ENCODE results near the gene NT5DC1.

The NT5DC1 gene

DNA sequence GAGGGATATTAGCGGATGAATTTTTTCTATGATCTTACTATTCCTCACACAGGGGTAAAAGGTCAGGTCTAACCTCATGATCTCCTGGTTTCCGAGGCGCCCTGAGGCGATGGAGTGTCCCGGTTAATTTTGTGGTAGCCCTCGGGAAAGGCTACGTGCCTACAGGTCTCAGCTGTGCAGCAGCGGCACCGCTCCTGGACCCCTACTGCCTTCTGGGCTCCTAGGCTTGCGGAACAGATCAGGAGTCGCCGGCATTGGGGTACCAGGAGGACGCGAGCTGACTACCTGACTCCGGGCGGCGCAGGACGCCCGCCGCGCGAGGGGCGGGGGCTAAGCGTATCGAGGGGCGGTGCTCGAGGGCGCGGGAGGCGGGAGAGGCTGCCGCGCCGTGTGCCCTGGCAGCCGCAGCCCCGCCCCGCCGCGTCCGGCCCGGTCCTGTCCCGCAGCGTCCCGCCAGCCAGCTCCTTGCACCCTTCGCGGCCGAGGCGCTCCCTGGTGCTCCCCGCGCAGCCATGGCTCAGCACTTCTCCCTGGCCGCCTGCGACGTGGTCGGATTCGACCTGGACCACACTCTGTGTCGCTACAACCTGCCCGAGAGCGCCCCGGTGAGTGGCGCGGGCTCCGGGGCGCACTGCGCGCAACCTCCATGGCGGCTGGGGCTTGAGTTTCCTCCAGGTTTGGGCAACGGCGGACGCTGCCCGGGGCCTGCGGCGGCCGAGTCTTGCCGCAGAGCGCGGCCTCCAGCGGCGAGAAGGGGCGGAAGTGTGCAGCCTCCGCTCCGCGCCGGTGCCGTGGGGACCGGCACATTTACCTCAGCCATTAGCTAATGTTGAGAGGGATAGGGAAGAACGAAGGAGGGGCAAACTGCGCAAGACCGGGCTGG lies at the start of gene NT5DC1:
NT5DC1 (plus strand) TSS at position 435 of the 883 bp plus-strand sequence; CDS start at position 513, 78 bp downstream.
- DNase-seq, result peak; percentile 84

DNA sequence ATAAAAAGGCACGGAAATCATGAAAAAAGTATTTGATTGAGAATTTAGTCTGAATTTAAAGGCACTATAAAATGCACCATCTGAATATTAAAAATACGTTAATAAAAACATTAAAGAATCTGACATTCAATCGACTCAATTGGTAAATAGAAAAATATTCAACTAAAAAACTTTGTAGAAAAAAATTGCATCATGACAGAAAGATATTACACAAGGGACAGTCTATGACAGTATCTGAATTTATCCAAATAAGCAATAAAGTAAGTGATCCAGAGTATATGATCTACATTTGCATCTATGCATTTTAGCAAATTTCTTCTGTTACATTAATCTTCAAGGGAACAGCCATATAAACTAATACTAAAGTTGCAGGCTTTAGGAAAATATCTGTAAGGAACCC lies 49.4 kb upstream of the NT5DC1 start:
- no peak for DNase-seq

DNA sequence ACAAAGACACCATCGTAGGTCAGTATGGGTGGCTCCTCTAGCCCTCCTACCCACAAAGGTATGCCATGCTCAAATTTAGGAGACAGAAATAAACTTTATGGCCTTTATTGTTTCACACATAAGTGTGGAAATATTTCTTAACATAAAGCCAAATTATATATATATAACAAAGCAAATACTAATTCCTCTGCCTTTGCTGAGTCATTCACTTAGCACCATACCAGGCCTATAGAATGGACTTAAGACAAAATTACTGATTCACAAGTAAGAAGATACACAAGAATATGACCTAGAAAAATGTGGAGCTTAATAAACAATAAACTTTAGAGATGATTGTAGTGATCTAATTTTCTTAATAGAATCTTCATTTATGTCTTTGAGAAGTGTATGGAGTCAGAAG lies 45.1 kb upstream of the NT5DC1 start:
- DNase-seq, result no peak

DNA sequence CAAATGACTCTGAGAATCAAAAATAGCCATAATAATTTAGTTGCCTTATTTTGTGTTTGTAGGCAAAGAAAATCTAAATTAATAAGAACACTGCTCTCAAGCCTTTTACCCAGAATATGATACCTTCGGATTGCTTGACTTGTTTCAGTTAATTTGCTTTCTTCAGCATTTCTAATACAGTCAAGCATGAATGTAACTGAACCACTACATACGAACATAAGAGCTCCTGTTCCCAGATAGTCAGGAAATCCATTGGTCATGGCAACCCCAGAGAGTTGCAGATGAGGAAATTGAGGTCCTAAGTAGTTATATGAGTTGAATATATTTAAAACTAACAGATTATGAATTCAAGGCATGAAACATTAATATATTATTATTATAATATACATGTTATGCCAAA lies 42.9 kb upstream of the NT5DC1 start:
- DNase-seq, result no peak

DNA sequence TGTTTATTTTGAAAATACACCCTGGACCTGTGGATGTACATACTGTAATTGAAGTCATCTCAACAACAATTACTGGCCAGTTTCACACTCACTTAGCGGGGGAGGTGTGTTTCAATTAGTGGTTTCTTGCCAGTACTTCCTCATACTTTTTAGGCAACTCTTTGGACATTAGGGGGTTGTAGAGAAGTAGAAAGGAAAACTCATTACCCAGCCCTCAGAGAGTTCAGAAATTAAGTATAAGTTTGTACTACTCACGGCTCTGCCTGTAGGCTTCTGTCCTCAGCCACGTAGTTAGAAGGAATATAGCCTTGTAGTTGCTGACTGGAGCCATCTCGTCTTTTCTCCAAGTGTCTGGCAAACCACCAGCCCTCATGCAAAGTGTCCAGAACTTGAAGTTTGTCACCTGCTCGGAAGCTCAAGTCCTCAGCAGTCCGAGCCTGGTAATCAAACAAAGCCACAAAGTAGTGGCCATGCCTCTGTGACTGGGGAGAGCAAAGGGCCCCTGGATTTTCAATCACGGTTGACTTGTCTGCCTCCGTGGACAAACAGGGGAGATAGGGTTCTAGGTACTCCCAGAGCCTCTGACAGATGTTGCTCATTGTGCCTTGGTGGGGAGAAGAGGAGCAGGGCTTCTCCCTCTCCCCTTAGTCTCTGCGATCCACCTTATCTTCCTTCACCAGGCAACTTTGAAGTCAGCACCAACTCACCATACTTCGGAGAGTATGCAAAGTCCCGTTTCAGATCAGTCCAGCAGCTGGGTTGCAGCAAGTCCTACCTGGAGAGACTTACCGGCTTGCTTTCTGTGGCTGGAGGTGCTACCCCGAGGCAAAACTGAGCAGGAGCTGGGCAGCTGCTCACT lies 40.7 kb upstream of the NT5DC1 start:
- no peak for DNase-seq

DNA sequence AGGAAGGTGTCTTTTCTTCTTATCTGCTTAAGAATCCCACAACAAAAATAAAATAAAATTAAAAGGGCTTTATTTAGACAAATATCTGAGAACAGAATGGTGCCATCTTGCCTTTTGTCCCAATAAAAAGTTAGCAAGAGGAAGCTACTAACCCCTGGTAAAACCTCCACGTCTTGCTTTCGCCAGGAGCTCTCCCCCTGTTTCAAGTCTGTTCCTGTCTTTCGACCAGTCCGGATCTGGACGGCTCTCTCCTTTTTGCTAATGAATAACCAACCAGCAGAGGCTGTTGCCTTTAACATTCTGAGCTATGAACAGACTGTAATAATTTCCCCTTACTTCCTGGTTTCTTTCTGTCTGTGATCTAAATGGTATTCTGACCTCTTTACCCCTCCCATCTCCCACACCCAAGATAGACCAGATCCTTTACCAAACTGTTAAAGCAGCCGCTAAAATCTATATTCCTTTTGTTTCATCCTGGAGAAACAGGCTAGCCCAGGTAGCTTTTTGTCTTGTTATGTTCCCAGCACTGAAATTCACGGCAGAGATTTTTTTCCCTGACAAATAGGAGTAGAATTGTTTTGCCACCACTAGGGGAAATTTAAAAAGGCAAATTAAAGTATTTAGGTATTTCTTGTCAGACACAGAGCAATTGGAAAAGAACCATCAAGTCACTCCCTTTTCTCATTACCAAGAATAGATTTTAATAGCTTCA lies 39.9 kb upstream of the NT5DC1 start, which contains the start of gene FRK:
FRK (minus strand) TSS at position 320 of the 712 bp plus-strand sequence. CDS start 580 bp downstream, outside the sequence.
- DNase-seq, result no peak

DNA sequence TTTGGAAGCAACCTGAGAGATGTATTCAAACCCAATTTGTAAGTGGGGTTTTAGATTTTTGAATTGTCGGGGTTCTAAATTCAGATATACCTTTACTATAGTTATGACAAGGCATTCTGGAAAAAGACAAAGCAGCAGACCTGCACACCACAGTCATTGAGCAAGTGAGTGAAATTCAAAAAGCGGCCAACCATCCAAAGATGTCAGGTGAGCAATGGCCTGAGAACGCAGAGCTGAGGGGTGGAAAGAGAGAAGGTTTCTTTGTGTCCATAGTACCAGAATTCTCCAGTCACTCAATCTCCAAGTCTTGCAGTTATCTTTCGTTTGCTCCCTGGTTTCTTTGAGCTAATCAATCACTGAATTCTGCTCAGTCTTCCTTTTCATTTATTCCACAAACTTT lies 38.2 kb upstream of the NT5DC1 start:
- no peak for DNase-seq

DNA sequence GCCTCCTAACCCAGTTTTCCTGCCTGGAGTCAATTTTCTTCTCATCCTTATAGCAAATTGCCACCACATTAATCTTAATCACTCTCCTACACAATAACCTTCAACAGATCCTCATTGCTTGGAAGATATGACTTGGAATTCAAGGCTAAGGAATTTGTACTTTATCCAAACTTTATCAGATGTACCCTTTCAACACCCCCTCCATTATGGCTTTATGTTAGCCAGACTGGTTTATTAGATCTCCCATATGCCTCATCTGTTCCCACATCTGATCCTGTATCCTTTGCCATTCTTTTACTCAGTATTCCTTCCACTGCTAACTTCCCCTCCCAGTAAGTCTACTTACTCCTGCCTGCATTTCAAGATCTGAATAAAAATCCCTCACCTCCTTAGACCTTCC lies 36.0 kb upstream of the NT5DC1 start:
- DNase-seq, result no peak

DNA sequence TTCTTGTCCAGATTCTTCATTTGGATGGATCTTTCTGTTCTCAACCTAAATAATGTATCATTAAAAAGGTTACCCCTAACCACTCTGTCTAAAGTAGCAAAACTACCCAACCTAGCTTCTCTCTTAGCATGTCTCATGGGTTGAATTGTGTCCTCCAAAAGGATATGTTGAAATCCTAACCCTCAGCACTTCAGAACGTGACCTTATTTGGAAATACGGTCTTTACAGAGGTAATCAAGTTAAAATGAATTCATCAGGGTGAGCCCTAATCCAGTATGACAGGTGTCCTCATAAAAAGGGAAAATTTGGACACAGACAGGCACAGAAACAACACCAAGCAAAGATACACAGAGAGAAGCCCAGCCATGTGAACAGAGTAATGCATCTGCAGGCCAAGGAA lies 33.9 kb upstream of the NT5DC1 start:
- DNase-seq, result no peak

DNA sequence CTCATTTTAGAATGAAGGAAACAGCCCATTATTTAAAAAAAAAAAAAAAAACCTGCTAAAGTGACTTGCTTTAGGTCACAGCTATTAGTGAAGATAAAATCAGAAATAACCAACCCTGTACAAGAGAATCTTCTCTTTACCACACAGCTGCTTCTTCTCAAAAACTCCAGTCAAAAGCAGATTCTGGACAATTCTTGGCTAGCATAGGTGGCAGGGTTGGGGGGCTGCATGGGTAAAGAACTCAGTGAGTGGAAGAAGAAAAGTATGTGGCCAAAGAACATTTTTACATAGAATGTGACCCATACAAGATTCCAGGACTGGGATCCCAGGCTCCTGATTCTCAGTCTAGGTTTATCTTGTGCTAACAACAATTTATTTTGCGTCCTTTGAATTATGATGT lies 30.6 kb upstream of the NT5DC1 start:
- DNase-seq, result no peak

DNA sequence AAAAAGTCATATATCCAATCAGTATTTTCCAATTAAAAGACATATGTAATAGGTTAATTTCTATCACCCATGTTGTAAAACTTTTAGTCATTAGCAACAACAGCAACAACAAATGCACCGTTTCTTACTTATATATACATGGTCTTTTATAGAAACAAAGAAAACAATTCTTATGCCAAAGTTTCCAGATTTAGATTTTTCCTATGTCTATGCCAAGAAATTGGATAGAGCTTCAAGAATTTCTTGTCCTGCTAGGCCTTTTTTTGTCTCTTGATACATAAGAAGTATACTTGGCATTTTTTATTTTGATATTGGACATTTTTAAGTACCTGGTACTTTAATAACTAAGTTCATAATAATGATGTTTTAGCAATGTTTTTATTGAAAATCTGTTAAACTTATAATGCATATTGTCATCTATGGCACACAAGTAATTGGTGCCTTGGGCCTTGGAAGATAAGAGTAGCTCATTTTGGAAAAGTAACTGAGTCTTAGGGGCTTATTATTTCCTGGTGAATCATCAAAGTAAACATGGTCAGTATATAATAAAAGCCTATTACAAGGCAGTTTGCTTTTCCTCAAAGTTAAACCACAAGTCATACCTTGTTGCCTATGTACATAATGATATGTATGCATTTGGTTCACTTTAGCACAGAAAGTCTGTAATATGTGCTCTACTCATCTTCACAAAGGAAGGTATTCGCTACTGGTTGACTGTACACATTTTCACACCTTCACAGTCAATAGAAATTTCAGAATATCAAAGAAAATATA lies 29.9 kb upstream of the NT5DC1 start:
- no peak for DNase-seq

DNA sequence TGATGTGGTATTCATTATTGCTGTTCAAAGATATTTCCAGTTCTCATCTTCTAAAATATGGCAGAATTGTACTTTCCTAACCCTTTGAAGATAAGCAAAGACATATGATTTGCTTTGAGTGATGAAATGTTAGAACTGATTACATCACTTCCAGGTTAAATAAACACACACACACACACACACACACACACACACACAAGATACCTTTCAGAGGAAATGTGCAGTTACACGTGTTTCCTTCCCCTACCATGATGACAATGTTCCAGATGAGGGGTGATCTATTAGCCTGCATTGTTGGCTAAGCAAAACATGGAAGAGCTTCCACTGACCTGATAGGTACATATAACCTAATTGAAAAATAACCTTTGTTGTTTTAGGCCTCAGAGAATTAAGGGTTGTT lies 28.3 kb upstream of the NT5DC1 start:
- no peak for DNase-seq

DNA sequence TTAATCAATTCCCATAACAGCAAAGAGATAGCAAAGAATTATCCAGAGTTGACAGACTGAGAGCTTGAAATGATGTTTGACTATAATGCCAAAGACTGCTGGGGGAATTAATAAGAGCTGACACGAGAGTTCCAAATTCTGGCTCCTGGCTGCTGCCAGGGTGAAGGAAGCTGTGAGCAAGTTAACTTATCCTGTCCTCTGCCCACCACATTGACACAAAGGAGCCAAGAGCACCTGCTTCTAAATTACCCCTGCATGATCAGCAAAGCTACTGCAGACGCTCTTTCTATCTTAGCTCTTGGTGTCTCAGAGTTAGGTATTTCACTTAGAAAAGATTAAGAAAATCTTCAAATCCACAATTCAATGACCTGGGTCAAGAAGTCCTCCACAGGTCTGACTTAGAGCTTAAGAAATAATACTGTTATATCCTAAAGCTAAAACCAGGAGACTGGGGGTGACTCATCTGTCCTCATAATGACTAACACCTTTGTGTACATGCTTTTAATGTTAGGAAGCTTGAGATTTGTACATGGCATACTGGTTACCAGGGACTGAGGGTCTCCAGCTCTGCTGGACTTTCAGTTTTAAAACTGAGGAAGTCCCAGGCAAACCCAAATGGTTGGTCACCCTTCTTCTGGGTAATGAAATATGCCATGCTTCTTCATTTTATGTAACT lies 26.8 kb upstream of the NT5DC1 start:
- no peak for DNase-seq

DNA sequence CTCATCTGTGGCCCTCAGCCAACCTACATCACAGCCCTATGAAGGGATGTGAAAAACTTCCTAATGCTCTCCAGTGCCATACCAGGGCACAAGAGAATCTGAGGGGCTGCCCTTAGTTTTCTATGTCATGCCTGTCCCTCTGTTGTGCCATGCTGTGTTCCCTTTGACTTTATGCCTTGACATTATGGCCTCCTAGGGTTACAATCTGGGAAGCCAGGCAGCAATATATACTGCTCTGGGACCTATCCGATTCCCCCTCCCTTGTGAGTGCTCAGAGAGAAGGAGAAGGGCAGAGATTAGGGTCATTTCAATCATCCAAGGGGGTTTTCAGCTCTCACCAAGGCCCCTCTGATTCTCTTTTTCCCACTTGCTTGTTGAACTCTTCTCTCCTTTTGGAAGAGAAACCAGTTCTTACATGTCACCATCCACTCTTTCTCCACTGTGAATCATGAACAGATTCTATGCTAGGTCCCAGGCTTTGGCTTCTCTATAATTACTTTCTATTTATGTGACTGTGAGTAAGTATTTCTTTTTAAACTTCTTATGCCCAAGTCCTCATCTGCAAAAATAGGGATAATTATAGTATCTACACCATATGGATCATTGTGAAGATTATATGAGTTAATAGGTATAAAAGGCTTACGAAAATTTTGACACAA lies 25.8 kb upstream of the NT5DC1 start:
- no peak for DNase-seq

DNA sequence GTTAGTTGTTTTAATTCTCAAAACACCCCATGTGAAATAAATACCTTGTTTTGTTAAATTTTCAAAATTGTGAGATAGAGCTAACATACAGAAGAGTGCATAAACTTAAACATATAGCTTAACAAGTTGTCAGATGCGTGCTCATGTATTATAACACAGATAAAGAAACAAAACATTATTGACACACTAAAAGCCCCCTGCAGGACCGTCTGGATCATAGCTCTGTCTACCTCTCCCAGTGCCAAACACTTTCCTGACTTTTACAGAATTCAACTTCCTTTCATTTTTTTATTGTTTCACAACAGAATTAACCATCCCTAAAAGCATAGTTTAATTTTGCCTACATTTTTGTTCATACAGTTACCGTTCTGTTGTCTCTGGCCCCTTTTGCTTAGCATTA lies 22.1 kb upstream of the NT5DC1 start:
- DNase-seq, result no peak

DNA sequence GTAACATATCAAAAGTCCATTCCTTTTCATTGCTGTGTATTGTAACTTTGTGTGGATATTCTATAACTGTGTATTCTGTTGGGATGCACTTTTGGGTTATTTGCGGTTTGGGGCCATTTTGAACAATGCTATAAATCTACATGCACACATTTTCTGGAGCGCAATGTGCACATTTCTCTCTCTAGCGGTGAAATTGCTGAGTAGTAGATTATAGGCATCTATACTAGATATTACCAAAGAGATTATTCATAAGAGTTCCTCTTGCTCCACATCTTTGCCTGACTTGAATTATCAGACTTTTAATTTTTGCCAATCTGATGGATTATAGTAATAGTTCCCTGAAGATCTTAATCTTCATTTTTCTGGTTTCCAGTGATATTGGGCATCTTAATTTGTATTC lies 21.7 kb upstream of the NT5DC1 start:
- no peak for DNase-seq

DNA sequence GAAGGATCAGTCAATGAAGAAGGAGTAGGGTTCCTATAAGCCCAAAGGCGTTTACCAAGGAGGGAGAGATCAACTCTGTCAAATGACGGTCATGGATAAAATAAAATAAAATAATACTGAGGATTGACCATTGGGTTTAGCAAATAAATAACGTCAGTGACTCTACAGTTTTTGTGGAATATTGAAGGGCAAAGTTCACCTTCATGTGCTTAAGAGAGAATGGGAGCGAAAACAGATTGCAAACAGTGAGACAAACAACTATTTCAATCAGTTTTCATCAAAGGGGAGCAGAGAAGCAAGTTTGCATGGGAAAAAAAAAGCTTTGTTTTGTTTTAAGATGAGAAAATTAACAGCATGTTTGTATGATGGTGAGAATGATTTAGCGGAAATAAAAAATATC lies 17.6 kb upstream of the NT5DC1 start:
- DNase-seq, result no peak

DNA sequence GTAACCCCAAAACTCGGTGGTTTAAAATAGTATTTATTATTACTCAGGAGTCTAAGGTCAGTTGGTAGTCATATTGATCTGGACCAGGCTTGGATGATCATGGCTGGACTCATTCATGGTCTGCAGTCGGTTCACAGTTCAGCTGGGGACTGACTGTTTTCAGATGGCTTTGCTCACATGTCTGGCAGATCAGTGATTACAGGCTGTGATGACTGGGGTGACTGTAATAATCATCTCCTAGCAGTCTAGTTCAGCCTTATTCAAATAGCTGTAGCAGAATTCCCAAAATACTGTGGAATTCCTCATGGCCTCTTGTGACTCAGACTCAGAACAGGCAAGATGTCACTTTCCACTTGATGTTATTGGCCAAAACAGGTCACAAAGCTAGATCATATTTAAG lies 16.4 kb upstream of the NT5DC1 start:
- no peak for DNase-seq

DNA sequence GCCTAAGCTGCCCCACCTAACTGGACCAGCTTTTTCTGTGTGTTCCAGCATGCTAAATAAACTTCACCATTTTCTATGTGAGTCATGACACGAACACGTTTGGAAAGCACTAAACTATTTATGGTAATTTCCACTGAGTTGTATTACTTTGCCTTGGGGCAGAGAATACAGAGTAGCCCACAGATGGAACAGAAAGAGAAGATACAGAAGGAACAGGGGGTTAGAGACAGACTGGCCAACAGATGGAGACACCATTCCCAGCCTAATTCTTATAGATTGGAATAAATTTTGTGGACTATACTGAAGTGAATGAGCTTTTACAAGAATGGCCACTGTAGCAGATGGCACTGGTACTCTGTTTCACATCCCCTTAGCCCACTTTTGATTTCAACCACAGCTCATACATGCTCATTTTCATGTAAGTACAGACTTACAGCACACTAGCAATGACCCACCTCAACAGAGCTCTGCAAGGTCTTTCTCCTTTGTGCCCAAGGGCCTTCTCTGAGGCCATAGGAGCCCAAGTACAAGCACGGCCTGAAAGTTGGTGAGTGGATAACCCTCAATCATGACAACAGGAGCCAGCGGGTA lies 13.1 kb upstream of the NT5DC1 start:
- no peak for DNase-seq

DNA sequence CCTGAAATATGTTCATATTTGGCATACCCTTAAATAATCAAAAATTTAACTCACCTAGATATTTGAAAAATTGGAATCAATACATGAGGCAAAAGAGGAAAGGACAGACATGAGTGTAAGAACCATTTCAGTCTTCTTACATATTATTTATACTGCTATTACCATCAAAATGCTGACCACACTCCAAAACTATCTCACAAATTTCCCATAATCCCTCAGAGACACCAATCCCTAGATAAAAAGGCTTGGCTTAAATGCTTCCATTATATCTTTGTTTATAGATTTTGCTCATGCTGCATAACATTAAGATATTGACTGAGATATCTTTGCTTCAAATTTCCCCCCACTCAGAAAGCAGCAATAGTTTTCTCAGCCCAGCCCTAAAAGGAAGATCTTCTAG lies 11.7 kb upstream of the NT5DC1 start:
- DNase-seq, result no peak

DNA sequence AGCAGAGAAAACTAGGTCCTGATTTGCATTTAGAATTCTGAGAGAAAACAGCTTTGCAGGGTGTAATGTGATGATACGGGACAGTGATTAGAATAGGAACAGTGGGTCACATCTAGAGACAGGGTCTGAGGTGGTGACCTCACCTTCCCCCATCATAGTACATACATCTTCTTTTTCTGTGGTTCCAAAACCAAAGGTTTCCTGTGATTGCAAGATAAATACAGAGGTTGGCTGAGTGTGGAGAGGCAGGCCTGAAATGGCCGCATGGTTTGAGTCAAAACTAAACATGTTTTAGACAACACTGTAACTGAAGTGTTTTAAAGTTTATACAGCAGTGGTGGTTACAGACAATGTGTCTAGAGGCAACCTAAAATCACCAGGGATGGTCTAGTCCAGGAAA lies 10.4 kb upstream of the NT5DC1 start:
- no peak for DNase-seq
